HUES64 (cell line): ENCODE measurements around the gene NAV3.
"Not testable (repeated sequence)": the region's sequence is repeated elsewhere in the genome, so short reads cannot be mapped to it uniquely, and the experiment has no call there.

Experiments used
- H3K27ac ChIP-seq: 2 replicates; pipeline ENCODE4 v1.7.0; 2013; ENCODE audit warnings: low read depth, low read length, inconsistent platforms
- H3K27me3 ChIP-seq: 2 replicates; pipeline ENCODE4 v1.6.1; 2013; ENCODE audit warnings: mild to moderate bottlenecking, low read length; ENCODE audit not compliant: insufficient read depth
- H3K36me3 ChIP-seq: 2 replicates; pipeline ENCODE4 v1.6.1; 2013; ENCODE audit warnings: mild to moderate bottlenecking, low read length; ENCODE audit not compliant: insufficient read depth
- H3K4me1 ChIP-seq: 2 replicates; pipeline ENCODE4 v1.6.1; 2013; ENCODE audit warnings: mild to moderate bottlenecking, low read length, moderate library complexity; ENCODE audit not compliant: insufficient read depth
- H3K4me3 ChIP-seq: 2 replicates; pipeline ENCODE4 v1.5.1; 2013; ENCODE audit warnings: mild to moderate bottlenecking, low read length, moderate library complexity
- H3K9ac ChIP-seq: 2 replicates; pipeline ENCODE4 v1.6.1; 2013; ENCODE audit warnings: mild to moderate bottlenecking, low read depth, low read length
- H3K9me3 ChIP-seq: 2 replicates; pipeline ENCODE4 v1.6.1; 2013; ENCODE audit warnings: low read depth, low read length; ENCODE audit not compliant: insufficient read depth
- WGBS: fragments of 150-250, 120-280 bp; methylation state at CpG from one replicate; pipeline ENCODE4 v1.1.7; 2013; ENCODE audit warnings: missing lambda C conversion rate; 5-methylcytosine and 5-hydroxymethylcytosine counted together

Gene NAV3

DNA sequence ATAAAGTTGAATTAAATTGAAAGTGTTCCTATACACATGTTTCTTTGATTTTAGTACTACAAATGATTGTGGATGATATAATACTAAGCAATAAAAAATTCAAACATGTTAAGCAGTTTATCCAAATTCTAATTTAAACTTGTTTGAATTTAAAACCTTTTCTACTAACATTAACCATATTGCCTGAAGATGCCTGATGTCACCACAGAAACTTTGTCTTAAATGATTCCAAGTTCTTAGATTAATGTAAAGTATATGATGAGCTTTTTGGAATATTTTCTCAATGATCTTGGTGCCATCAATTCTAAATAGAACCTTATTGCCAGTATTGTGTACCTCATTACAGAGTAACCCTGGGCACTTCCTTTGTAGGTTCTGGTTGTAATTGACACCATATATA is 259.6 kb downstream of the NAV3 start:
- Histone ChIP-seq H3K9ac (no peak overlapping the region), H3K27ac (no peak overlapping the region), H3K36me3 (no peaks in the 10 kb centered on the region), H3K4me3 (no peak overlapping the region), H3K9me3 (no peaks in the 10 kb centered on the region), H3K4me1 (no peaks in the 10 kb centered on the region), H3K27me3 (no peaks in the 10 kb centered on the region)

DNA sequence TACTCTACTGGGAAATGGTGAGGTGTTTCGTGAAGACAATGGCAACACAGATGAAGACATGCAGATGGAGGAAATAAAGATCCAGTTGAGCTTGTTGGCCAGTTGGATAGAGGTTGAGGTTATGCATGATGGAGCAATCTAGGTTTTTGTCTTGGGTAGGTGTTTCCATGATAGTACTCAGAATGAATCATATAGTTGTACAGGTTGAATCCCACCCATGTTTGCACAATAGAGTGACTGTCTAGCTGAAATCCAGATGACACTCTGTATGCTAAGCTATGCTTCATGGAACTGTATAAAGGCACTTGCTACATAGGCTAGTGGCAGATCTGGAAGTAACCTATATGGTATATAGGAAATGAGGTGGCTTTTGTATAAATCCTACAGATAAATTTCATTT is 264.9 kb downstream of the NAV3 start:
- H3K9ac ChIP-seq = no peak overlapping the region
- WGBS = 93% methylated on average over 1 of the region's 1 CpG
- no peaks in the 10 kb centered on the region for H3K36me3 ChIP-seq
- H3K9me3 ChIP-seq = no peaks in the 10 kb centered on the region
- no peak overlapping the region for H3K27ac ChIP-seq
- no peaks in the 10 kb centered on the region for H3K4me1 ChIP-seq
- H3K27me3 ChIP-seq = no peaks in the 10 kb centered on the region
- no peak overlapping the region for H3K4me3 ChIP-seq

DNA sequence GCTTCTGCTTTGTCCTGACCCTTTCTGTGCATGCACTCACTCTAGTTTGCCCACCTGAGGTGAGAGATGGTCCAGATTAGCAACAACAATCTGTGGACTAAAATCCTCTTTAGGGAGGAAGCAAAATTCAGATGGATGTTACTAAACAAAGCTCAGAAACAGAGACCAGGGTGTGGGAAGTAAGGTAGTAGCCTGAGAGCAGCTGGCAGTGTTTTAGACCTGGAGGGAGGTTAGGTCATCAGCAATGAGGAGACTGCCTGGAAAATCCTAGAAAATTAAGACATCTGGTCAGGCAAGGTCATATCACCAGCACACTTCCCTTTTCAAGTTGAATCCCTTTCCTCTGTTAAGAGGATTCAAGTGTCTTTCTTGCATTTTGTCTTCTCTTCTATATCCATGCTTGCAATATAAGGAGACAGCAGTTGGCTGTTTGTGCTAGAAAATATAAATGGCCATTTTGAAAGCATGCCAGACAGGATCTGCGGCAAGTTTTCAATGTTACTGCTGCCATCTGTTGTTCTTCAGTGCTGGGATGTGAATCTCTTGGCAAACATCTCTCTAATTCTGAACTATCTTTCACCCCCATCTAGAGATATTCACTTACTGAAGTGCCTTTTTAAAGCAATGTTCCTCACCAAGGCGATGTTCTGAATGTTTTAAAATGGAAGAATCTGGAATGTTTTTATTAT is 266.4 kb downstream of the NAV3 start:
- 93% methylated on average over 1 of the region's 2 CpGs for WGBS

DNA sequence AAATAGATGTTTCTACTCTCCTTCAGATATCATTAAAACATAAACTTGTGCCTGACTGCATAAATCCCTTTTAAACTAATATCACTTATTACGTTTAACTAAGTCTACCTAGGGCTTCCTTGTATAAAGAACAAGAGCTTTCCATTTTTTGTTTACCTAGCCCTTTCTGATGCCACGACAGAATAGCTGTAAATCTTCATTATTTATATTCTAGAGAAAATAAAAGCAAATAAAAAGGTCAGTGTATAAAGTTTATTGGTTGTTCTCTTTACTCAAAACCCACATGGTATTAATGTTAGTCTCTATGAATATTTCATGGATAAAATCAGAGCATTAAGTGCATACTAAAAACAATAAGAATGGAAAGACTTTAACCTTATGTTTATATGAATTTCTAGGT is 269.1 kb downstream of the NAV3 start:
- 93% methylated on average over 1 of the region's 2 CpGs for WGBS
- Histone ChIP-seq H3K9me3 (no peaks in the 10 kb centered on the region), H3K27me3 (no peaks in the 10 kb centered on the region), H3K36me3 (no peaks in the 10 kb centered on the region), H3K4me1 (no peaks in the 10 kb centered on the region), H3K27ac (no peak overlapping the region), H3K9ac (no peak overlapping the region), H3K4me3 (no peak overlapping the region)

More for the DNA sequence above, 266.4 kb downstream of the NAV3 start:
- Histone ChIP-seq H3K9me3 (no peaks in the 10 kb centered on the region), H3K27ac (no peak overlapping the region), H3K9ac (no peak overlapping the region), H3K4me1 (no peaks in the 10 kb centered on the region), H3K36me3 (no peaks in the 10 kb centered on the region), H3K4me3 (no peak overlapping the region), H3K27me3 (no peaks in the 10 kb centered on the region)

DNA sequence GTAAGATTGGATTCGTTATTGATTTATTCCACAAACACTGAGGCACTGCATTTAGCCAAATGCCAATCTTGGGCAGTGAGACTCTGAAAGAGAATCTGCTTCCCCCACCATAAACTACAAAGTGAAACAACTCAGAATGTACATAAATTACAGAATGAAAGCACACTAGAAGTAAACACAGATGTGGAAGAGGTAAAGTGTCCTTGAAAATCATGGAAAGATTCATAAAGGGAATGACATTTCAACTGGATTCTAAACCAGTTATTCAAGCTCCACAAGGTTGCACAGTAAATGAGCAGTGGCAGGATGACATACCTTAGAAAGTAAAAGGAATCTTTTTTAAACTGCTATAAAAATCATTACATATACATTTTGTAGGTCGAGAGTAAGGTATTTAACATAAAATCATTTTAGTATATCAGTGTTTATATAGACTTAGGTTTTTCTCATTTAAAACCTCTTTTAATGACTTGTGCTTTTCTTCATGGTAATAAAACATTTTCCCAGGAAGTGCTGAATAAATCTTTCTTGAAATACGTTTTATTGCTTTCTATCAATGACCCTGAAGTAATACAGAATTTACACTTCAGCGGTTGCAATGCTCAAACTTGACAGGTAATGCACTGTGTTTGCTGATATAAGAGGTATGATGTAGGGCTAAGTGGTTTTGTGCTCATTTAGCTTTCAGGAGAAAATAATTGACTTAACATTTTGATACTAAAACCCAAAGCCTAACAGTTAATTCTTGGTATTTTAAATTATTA is 270.6 kb downstream of the NAV3 start:
- no peaks in the 10 kb centered on the region for H3K27me3 ChIP-seq
- no peaks in the 10 kb centered on the region for H3K4me1 ChIP-seq
- no peaks in the 10 kb centered on the region for H3K36me3 ChIP-seq
- no peak overlapping the region for H3K27ac ChIP-seq
- no peak overlapping the region for H3K4me3 ChIP-seq
- 94% methylated on average over 3 of the region's 4 CpGs for WGBS
- no peaks in the 10 kb centered on the region for H3K9me3 ChIP-seq
- no peak overlapping the region for H3K9ac ChIP-seq

DNA sequence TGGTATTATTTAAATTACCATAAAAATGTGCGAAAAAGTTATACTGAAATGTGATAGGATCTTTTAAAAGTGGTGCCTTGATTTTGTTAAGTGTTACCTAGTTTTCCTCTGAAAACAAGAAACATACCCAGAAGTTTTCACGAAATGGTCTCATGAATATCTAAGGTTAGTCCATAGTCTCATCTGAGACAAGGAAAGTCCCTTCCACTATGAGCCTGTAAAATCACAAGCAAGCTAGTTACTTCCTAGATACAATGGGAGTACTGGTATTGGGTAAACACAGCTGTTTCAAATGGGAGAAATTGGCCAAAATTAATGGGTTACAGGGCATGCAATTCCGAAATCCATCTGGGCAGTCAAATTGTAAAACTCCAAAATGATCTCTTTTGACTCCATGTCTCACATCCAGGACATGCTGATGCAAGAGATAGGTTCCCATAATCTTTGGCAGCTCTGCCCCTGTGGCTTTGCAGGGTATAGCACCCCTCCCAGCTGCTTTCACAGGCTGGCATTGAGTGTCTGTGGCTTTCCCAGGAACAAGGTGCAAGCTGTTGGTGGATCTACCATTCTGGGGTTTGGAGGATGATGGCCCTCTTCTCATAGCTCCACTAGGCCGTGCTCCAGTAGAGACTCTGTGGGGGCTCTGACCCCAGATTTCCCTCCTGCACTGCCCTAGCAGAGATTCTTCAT is 271.4 kb downstream of the NAV3 start:
- 86% methylated on average over 3 of the region's 4 CpGs for WGBS
- no peak overlapping the region for H3K4me3 ChIP-seq
- H3K36me3 ChIP-seq = no peaks in the 10 kb centered on the region
- no peak overlapping the region for H3K27ac ChIP-seq
- H3K9ac ChIP-seq = no peak overlapping the region
- no peaks in the 10 kb centered on the region for H3K4me1 ChIP-seq
- H3K27me3 ChIP-seq = no peaks in the 10 kb centered on the region
- no peaks in the 10 kb centered on the region for H3K9me3 ChIP-seq

DNA sequence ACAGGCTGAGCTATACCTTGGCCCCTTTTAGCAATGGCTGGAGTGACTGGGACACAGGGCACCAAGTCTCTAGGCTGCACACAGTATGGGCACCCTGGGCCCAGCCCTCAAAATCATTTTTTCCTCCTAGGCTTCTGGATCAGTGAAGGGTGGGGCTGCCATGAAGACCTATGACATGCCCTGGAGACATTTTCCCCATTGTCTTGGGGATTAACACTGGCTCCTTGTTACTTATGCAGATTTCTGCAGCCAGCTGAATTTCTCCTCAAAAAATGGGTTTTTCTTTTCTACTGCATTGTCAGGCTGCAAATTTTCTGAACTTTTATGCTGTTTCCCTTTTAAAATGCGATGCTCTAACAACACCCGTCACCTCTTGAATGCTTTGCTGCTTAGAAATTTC is 272.1 kb downstream of the NAV3 start:
- H3K9me3 ChIP-seq, H3K27me3 ChIP-seq, H3K36me3 ChIP-seq, H3K27ac ChIP-seq, H3K4me1 ChIP-seq, H3K9ac ChIP-seq, H3K4me3 ChIP-seq: not testable (repeated sequence)
- 94% methylated on average over 2 of the region's 2 CpGs for WGBS

DNA sequence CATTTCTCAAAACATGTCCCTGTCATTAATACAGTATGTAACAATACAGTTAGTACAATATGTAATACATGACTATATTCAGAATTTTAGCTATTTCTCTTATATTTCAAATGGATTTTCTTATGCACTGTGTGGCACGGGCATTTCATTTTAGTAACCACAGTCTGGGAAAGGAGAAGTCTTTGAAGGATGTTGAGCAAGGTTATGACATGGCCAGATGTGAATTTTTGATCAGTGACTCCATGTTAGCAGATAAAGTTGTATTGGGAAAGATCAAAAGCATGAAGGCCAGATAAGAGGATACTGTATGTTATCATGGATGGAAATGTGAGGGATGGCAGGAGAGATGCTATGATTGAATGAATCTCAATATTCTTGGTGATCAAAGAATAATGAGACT is 285.2 kb downstream of the NAV3 start:
- no peak overlapping the region for H3K27ac ChIP-seq
- H3K9me3 ChIP-seq = peaks cover 21% of the 10 kb centered on the region
- H3K27me3 ChIP-seq = no peaks in the 10 kb centered on the region
- 0 out of 2 replicates have a peak, but pooled peaks cover 2% of the 10 kb centered on the region for H3K36me3 ChIP-seq
- 93% methylated on average over 1 of the region's 1 CpG for WGBS
- no peak overlapping the region for H3K9ac ChIP-seq
- H3K4me1 ChIP-seq = no peaks in the 10 kb centered on the region
- no peak overlapping the region for H3K4me3 ChIP-seq

DNA sequence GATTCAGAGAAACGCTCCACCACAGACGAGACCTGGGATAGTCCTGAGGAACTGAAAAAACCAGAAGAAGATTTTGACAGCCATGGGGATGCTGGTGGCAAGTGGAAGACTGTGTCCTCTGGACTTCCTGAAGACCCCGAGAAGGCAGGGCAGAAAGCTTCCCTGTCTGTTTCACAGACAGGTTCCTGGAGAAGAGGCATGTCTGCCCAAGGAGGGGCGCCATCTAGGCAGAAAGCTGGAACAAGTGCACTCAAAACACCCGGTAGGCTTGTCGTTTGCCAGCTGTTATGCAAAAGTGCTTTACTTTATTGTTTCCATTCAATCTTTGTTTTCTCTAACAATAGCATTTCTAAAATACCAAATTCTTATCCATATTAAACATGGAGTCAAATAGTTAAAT is 287.3 kb downstream of the NAV3 start:
- Histone ChIP-seq H3K4me1 (no peaks in the 10 kb centered on the region), H3K27me3 (no peaks in the 10 kb centered on the region), H3K36me3 (no peaks in the 10 kb centered on the region), H3K27ac (no peak overlapping the region), H3K9me3 (peaks cover 13% of the 10 kb centered on the region), H3K9ac (no peak overlapping the region), H3K4me3 (no peak overlapping the region)
- WGBS = 75% methylated on average over 6 of the region's 6 CpGs

DNA sequence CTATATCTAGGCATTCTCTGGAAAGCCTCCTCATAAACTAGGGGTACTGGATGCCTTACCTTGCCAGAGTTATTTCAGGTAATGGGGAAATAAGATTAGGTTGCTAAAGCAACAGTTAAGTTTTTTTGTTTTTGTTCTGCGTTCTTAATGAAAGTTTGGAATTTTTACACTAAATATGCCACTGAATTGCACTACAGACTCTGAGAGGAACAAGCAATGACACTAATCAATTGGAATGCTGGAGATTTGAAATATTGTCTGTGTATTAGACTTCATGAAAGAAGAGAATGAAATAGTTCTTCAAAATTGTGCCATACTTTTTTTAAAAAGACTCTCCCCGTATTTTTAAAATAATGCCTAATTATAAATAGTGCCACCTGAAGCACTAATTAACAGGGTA is 287.8 kb downstream of the NAV3 start:
- Histone ChIP-seq H3K9me3 (peaks cover 8% of the 10 kb centered on the region), H3K4me1 (no peaks in the 10 kb centered on the region), H3K36me3 (no peaks in the 10 kb centered on the region), H3K4me3 (no peak overlapping the region), H3K27me3 (no peaks in the 10 kb centered on the region), H3K27ac (no peak overlapping the region), H3K9ac (no peak overlapping the region)
- WGBS = 100% methylated on average over 1 of the region's 2 CpGs

DNA sequence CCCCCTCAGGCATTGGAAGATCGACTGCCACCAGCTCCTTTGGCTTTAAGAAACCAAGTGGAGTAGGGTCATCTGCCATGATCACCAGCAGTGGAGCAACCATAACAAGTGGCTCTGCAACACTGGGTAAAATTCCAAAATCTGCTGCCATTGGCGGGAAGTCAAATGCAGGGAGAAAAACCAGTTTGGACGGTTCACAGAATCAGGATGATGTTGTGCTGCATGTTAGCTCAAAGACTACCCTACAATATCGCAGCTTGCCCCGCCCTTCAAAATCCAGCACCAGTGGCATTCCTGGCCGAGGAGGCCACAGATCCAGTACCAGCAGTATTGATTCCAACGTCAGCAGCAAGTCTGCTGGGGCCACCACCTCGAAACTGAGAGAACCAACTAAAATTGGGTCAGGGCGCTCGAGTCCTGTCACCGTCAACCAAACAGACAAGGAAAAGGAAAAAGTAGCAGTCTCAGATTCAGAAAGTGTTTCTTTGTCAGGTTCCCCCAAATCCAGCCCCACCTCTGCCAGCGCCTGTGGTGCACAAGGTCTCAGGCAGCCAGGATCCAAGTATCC is 288.7 kb downstream of the NAV3 start:
- Histone ChIP-seq H3K4me1 (no peaks in the 10 kb centered on the region), H3K27ac (no peak overlapping the region), H3K36me3 (no peaks in the 10 kb centered on the region), H3K4me3 (no peak overlapping the region), H3K27me3 (no peaks in the 10 kb centered on the region), H3K9me3 (0 out of 2 replicates have a peak, but pooled peaks cover 2% of the 10 kb centered on the region), H3K9ac (no peak overlapping the region)
- 94% methylated on average over 12 of the region's 12 CpGs for WGBS
